Spleen (tissue), 7 donors: ENCODE measurements around the gene IGF1R.

Experiments used
- POLR2A ChIP-seq, 3 donors: fragments of 450-650 bp; IDR thresholded peaks; one replicate each; pipeline ENCODE4 v1.5.1; 2017; ENCODE audit warnings: antibody characterized with exemption in 3 of 3, mild to moderate bottlenecking in 1 of 3
- TF ChIP-seq, protein P1 (sequence below), 11 experiments: fragments of 200-600 bp in 7 of 11; fragments of 450-650 bp in 4 of 11; sonication (generic) in 4 of 11; IDR thresholded peaks in 8 of 11; conservative IDR thresholded peaks in 3 of 11; 1 replicate in 7 of 11; 2 replicates in 4 of 11; pipeline versions ENCODE4 v1.4.0 to v1.8.0; 2016 to 2021; ENCODE audit warnings: antibody characterized with exemption in 11 of 11, inconsistent platforms in 4 of 11, mild to moderate bottlenecking in 1 of 11
- donor health status: DM: no; HTN: no; CAD: no; lungs with moderate emphysema.
- donor health status: DM: no; HTN: no; CAD: no.
- donor health status: DM: no; HTN: no; CAD: no.

- TF ChIP-seq, protein P1, sequence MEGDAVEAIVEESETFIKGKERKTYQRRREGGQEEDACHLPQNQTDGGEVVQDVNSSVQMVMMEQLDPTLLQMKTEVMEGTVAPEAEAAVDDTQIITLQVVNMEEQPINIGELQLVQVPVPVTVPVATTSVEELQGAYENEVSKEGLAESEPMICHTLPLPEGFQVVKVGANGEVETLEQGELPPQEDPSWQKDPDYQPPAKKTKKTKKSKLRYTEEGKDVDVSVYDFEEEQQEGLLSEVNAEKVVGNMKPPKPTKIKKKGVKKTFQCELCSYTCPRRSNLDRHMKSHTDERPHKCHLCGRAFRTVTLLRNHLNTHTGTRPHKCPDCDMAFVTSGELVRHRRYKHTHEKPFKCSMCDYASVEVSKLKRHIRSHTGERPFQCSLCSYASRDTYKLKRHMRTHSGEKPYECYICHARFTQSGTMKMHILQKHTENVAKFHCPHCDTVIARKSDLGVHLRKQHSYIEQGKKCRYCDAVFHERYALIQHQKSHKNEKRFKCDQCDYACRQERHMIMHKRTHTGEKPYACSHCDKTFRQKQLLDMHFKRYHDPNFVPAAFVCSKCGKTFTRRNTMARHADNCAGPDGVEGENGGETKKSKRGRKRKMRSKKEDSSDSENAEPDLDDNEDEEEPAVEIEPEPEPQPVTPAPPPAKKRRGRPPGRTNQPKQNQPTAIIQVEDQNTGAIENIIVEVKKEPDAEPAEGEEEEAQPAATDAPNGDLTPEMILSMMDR (IDR thresholded peaks at IDR 0.05 in 8 of 11, conservative IDR thresholded peaks at IDR 0.05 in 3 of 11): no peak
- TF ChIP-seq POLR2A (IDR thresholded peaks at IDR 0.05): no peak
Measured at GRCh38 chr15:98794211-98794610, 145.9 kb downstream of the IGF1R start.
